ENCODE measurements around the gene PTGES2.

DNA sequence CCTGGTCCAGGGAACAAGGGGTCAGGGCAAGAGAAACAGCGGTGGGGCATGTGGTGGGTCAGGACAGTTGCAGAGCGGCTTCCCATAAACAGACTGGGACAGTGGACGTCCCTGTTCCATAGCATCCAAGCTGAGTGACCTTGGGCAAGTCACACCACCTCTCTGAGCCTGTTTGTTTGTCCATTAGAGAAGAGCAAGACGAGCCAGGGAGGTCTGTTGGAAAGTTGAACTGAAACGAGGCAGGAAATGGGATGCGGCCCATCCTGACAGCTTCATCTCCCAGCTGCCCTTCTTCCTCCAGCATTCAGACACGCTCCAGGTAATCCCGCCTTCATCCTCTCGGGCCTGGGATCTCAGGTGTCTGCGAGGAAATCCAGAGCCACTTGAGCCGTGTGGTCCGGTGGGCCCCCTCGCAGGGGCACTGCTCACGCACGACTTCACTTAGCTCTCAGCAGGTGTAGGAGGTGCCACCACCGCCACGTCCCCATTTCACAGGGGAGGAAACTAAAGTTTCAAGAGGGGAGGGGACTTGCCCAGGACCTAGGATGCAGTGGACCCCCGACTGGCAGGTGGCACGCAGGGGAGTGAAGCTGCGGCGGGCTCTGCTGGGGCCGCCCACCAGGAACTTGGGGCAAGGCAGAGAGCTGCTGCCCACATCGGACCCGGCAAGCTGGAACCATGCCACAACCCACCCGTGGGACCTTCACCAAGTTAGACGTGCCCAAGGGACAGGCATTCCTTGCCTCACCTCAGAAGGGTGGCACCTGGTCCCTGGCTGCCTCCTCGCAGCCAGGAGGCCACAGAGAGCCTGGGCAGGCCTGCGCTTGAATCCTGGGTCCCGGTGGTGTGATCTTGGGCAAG is 13.0 kb downstream of the PTGES2 start:
- TF ChIP-seq, protein P1, sequence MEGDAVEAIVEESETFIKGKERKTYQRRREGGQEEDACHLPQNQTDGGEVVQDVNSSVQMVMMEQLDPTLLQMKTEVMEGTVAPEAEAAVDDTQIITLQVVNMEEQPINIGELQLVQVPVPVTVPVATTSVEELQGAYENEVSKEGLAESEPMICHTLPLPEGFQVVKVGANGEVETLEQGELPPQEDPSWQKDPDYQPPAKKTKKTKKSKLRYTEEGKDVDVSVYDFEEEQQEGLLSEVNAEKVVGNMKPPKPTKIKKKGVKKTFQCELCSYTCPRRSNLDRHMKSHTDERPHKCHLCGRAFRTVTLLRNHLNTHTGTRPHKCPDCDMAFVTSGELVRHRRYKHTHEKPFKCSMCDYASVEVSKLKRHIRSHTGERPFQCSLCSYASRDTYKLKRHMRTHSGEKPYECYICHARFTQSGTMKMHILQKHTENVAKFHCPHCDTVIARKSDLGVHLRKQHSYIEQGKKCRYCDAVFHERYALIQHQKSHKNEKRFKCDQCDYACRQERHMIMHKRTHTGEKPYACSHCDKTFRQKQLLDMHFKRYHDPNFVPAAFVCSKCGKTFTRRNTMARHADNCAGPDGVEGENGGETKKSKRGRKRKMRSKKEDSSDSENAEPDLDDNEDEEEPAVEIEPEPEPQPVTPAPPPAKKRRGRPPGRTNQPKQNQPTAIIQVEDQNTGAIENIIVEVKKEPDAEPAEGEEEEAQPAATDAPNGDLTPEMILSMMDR (IDR thresholded peaks at IDR 0.05; ENCODE audit: low read depth, low read length, poor library complexity, severe bottlenecking): no peak
- TF ChIP-seq EZH2phosphoT487 (IDR thresholded peaks at IDR 0.05; ENCODE audit: borderline replicate concordance, low read length): no peak
